HG03521 (cell line): Measurements from ENCODE around the gene AK2.
"Not testable (repeated sequence)": the region's sequence is repeated elsewhere in the genome, so short reads cannot be mapped to it uniquely, and the experiment has no call there.

ENCODE experiments used
- ATAC-seq: cut with Tn5 transposase; IDR thresholded peaks from one replicate; pipeline ENCODE4 v1.9.1; 2021; ENCODE audit warnings: mild to moderate bottlenecking, moderate library complexity; ENCODE audit not compliant: unreplicated experiment

The AK2 gene

GRCh38 chr1:33025180-33025569, 11.5 kb downstream of the AK2 start:
- ATAC-seq = no peak

- ATAC-seq = not testable (repeated sequence)
These were observed 12.1 kb downstream of the AK2 start for GRCh38 chr1:33024430-33025179.

DNA sequence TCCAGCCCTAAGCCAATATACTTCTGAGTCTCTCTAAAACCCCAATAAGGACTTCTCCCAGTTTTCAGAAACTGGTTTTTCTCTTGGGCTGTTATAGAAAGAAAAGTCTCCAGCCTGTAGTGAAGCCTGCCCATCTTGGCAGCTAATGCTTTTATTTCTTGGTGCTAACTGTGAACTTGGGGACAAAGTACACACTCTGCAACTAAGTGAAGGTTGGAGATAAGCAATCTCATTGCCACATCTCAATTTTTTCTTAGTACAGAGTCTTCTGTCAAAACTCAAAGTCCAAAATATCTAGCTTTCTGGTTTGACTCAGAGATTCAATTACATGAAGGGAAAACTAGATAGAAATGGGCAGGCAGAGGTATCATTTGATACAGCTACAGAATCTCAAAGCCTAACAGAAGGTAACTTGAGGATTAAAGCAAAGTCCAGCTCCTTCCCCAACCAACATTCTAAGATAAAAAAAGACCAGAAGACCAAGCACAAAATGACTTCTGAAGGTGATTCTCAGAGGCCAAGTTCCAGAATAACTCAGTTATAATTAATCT, 14.0 kb downstream of the AK2 start:
- ATAC-seq = no peak

DNA sequence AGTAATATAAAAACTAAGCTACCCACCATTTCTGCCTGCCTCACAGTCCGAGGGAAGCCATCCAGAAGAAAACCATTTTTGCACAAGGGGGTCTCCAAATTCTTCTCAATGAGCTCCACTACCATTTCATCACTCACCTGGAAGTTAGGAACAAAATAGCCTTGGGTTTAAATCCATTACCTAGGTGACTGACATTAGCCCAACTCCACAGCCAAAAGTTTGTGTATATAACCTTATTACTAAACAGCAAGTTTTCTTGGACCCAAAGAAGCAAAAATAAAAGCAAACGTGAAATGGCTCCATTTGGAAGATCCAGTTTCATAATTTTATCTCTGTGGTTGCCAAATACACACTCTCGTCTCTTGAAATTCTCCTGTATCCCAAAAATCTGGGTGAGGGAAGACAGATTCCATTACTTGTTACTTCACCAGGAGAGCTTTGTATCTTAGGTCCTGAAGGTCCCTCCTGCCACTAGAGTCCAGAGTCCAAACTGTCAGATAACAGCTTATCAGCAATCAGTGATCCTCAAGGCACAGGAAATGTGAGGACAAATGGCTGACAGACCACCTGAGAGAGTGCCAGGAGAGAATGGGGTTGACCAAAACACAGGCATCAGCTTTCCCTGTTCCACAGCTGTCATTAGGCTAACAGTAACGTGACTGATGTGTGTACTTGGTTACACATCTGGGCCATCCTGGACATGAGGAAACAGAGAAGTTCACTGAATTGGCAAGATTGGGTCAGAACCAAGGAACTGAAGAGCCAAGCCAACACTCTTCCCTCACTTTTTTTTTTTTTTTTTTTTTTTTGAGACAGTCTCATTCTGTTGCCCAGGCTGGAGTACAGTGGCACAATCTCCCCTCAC, 14.9 kb downstream of the AK2 start:
- ATAC-seq = no peak

DNA sequence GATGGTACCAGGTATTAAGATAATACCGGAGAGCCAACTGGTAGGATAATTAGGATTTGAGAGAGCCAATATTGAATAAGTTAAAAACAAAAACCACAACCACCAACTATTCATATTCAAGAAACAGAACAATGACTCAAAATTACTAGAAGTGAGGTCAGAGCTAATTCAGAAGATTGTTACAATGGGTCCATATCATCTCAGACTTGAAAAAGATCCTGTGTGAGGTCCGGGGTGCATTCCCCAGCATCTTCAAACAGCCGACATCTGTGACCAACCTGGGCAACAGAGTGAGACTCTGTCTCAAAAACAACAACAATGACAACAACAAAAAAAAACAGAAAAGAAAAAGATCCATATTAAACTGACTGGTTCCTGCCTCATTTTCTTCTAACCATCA, 18.6 kb downstream of the AK2 start:
- no peak for ATAC-seq

DNA sequence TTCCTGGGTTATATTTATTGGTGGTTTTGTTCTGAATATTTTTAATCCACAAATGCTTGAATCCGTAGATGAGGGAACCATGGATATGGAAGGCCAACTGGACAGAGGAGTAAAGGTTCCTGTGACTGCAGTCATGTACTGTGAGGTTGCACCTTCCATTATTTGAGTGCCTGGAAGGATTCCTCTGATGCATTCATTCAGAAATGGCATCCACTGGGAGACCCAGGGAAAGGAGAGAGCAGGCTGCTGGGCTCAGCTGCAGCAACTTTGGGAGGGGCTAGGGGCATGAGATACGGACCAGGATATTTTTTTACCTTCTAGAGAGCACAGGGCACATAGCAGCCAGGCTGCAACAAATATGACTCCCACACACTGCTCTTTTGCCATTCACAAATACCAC, 19.5 kb downstream of the AK2 start:
- no peak for ATAC-seq

DNA sequence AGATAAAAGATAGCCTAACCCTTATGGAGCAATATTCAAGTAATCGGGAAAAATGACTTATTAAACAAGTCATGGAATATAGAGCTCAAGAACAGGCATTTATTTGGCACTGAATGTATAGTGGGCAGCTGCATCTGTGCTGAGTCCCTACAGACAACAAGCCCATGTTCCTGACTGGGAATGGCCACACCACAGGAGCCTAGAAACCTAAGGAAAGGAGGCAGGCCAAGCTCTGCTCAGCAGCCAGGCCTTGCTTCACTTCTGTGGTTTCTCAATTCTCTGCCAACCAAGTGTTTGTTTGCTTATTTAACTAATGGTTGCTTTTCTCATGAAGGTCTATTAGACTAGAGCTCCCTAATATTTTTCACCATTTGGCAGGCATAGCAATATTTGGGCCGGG, 21.5 kb downstream of the AK2 start:
- ATAC-seq = no peak

DNA sequence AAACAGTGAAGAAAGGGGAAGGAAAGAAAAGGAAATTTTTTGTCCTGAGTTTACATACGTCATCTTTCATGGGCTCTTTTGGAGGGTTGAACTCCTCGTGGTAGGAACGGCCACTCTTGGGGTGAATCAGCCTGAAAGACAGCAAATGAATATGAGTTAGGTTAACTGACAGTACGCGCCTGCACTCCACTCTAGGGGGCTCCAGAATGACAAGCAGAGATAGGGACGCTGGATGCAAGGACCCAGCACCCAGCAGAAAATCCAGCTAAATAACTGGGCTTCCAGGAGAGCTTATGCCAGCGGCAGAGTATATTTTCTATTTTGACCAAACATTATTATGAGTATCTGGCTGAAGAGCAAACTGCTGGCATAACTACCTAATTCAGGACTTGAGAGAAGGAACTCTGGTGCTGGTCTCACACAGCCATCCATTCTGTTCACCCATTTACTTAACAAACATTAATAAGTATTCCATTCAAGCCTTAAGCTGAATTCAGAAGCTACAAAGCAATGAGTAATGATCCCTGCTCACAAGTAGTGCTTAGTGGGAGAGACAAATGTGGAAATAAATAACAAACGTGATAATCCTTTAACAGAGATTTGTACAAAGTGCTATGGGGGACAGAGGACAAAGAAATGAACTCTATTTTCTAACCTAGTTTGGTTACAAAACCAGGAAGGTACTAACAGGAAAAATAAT, 22.1 kb downstream of the AK2 start:
- no peak for ATAC-seq

DNA sequence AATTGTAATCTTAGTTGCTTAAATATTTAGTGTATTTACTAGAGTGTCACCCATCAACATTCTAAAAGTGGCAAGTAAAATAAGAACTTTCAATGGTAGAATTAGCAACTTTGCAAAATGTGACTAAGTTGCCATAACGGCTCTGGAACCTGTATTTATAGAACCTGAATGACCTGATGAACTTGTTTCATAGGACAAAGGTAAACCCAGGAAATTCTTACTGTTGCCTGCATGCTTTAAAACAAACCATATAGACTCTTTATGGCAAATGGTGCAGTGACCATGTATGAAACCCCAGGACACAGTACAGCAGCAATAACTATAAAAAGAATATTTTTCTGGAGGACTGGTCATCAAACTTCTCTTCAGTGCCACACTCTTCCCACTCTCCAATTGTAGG, 22.9 kb downstream of the AK2 start:
- ATAC-seq = no peak

GRCh38 chr1:33012165-33012564, 24.5 kb downstream of the AK2 start:
- ATAC-seq = no peak

- ATAC-seq = no peak
These were observed 25.6 kb downstream of the AK2 start for GRCh38 chr1:33010932-33011731.

DNA sequence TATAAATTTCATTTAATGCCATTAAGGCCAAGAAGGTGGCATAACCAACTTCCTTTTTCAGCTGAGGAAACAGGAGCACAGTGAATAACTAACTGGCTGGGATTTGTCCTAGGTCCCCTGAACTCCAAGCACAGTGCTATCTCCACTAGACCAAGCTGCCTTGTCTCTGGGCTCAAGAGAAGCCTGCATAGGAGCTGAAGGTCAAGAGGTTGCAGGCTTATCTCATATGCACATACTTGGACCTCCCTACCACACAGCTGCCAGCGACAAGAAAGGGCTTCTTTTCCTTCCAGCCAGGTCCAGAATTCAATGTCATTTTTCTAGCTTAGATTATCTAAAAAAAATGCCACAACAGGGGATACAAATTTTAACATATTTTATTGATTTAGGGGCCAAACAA, 27.1 kb downstream of the AK2 start:
- no peak for ATAC-seq

GRCh38 chr1:33008051-33008914, 28.4 kb downstream of the AK2 start:
- no peak for ATAC-seq

DNA sequence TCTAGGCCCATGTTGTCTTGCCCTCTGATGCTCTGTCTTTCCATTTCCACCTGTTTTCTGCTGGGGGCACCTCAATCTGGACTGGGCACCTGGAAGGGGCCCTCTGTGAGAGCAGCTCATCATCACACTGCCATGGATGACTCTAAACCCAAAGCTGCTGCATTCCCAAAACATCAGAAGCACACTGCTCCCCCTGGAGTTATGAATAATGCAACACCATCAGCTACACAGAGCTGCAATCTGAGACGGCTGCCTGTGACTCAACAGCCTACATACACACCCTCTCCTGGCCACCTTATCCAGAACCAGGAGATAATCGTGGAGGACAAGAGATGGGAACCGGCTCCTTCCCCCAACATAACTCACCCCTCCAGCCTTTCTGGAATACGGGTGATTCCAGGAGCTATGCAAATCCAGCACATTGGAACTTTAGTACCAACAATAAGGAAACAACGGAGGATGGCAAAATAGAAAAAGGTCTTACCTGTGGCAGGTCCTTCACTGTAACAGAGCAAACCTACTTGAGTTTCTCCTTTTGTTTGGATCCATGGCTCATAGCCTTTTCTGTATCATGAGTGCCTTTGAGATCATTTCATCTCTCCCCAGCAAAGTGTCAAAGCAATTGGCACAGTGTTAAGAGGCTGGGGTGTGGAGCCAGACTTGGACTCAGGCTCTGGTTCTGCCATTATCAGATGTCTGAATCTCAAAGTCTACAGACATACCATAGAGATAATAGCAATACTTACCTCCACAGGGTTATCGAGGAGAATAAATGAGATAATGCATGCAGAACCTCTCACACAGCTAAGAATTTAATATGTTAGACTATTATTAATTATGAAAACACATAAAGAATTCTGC, 29.3 kb downstream of the AK2 start:
- ATAC-seq = no peak

GRCh38 chr1:33005838-33006421, 30.8 kb downstream of the AK2 start:
- no peak for ATAC-seq

DNA sequence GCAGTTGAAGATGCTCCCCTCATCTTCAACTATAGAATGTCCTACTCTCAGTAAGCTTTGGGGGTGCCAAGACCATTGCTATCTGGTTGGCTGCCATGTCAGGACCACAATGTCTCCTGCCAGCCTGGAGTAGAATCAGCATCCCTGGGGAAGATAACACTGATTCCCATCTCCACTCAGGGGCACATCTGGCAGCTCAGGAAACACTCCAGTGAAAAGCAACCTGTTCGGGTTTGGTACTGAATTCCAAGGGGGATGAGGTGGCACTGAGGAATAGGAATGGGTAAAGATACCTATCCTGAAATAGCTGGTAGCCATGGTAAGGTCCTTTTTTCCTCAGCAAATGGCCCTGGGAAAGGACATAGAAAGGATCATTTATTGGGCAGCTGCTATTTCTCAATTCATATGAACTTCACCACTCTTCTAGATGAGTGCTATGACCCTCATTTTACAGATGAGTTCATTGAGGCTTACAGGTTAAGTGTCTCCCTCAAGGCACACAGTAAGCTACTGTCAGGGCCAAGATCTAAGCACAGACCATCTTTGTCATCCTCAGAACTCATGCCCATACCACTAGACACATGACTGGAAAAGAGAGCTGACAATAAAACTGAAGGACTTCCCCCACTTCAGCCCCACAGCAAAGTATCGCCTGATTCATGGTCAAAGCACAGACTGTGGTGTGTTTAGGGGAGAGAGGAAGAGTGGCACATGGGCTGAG, 31.4 kb downstream of the AK2 start:
- no peak for ATAC-seq

GRCh38 chr1:33004613-33005012, 32.1 kb downstream of the AK2 start:
- ATAC-seq = no peak

GRCh38 chr1:33003657-33004056, 33.0 kb downstream of the AK2 start:
- ATAC-seq = no peak
